GM23338 (cell line): ENCODE results near the gene NRL. TPM values are rescaled to one million over a fixed set of nuclear protein-coding genes. Genes with fewer than 3 reads are reported as not detected.

ENCODE experiments used
- ATAC-seq: fragments of 200-7000 bp; cut with Tn5 transposase; 3 replicates; pipeline ENCODE4 v1.9.1; 2020
- DNase-seq: peaks from one replicate; pipeline ENCODE4 v3.0.0-alpha.2; 2015; ENCODE audit warnings: low spot score
- H2AFZ ChIP-seq: fragments of 200-600 bp; sonication (generic); 2 replicates; pipeline ENCODE4 v1.8.0; 2016; ENCODE audit warnings: antibody characterized with exemption, mild to moderate bottlenecking, moderate library complexity
- H3F3A ChIP-seq: fragments of 200-600 bp; sonication (generic); replicated peaks from 2 replicates; pipeline ENCODE4 v1.8.0; 2017; ENCODE audit warnings: antibody characterized with exemption, mixed run types, low read depth
- H3K27ac ChIP-seq: fragments of 200-600 bp; sonication (generic); 2 replicates; pipeline ENCODE4 v1.6.1; 2016; ENCODE audit warnings: low read depth
- H3K27me3 ChIP-seq: fragments of 200-600 bp; sonication (generic); 2 replicates; pipeline ENCODE4 v1.8.0; 2016; ENCODE audit warnings: mild to moderate bottlenecking, mixed run types, moderate library complexity; ENCODE audit not compliant: insufficient read depth
- H3K36me3 ChIP-seq: fragments of 200-600 bp; sonication (generic); 2 replicates; pipeline ENCODE4 v1.8.0; 2016; ENCODE audit warnings: mild to moderate bottlenecking; ENCODE audit not compliant: insufficient read depth
- H3K4me1 ChIP-seq: fragments of 200-600 bp; sonication (generic); 2 replicates; pipeline ENCODE4 v1.8.0; 2016; ENCODE audit warnings: mild to moderate bottlenecking, moderate library complexity; ENCODE audit not compliant: insufficient read depth
- H3K4me2 ChIP-seq: fragments of 200-600 bp; sonication (generic); 2 replicates; pipeline ENCODE4 v1.7.1; 2017; ENCODE audit warnings: mixed run types
- H3K4me3 ChIP-seq: fragments of 200-600 bp; sonication (generic); 2 replicates; pipeline ENCODE4 v1.6.1; 2016; ENCODE audit warnings: mixed run types
- H3K79me2 ChIP-seq: fragments of 200-600 bp; sonication (generic); replicated peaks from 2 replicates; pipeline ENCODE4 v1.8.0; 2017; ENCODE audit warnings: mild to moderate bottlenecking; ENCODE audit not compliant: insufficient read depth
- H3K9me2 ChIP-seq: fragments of 200-600 bp; sonication (generic); 2 replicates; pipeline ENCODE4 v1.8.0; 2017; ENCODE audit not compliant: insufficient read depth
- H4K20me1 ChIP-seq: fragments of 200-600 bp; sonication (generic); replicated peaks from 2 replicates; pipeline ENCODE4 v1.8.0; 2017; ENCODE audit warnings: mild to moderate bottlenecking; ENCODE audit not compliant: insufficient read depth
- H3K27ac Mint-ChIP-seq: 2 replicates; pipeline ENCODE4 v1.8.0; 2020; ENCODE audit warnings: inconsistent platforms, mild to moderate bottlenecking, moderate library complexity, mixed read lengths
- H3K27me3 Mint-ChIP-seq: 3 replicates; pipeline ENCODE4 v1.8.0; 2022; ENCODE audit warnings: low read depth, mild to moderate bottlenecking, moderate library complexity, mixed read lengths, inconsistent platforms; ENCODE audit not compliant: insufficient read depth, poor library complexity
- H3K36me3 Mint-ChIP-seq: 3 replicates; pipeline ENCODE4 v1.8.0; 2021; ENCODE audit warnings: low read depth, mild to moderate bottlenecking, inconsistent platforms, moderate library complexity, mixed read lengths
- H3K4me1 Mint-ChIP-seq: 3 replicates; pipeline ENCODE4 v1.8.0; 2020; ENCODE audit warnings: mild to moderate bottlenecking, inconsistent platforms, mixed read lengths
- H3K4me3 Mint-ChIP-seq: 3 replicates; pipeline ENCODE4 v1.8.0; 2021; ENCODE audit warnings: moderate library complexity, mild to moderate bottlenecking, inconsistent platforms, mixed read lengths
- H3K9me3 Mint-ChIP-seq: 3 replicates; pipeline ENCODE4 v1.8.0; 2020; ENCODE audit warnings: moderate library complexity, mild to moderate bottlenecking, inconsistent platforms, mixed read lengths
- EZH2 ChIP-seq: fragments of 200-600 bp; sonication (generic); IDR thresholded peaks from one replicate; pipeline ENCODE4 v1.8.0; 2017; ENCODE audit warnings: antibody characterized with exemption, mild to moderate bottlenecking, low read depth; ENCODE audit not compliant: unreplicated experiment
- JUNB ChIP-seq: IDR thresholded peaks from one replicate; pipeline ENCODE4 v1.6.1; 2016; ENCODE audit warnings: antibody characterized with exemption; ENCODE audit not compliant: unreplicated experiment
- STAT1 ChIP-seq: IDR thresholded peaks from one replicate; pipeline ENCODE4 v1.6.1; 2016; ENCODE audit warnings: antibody characterized with exemption; ENCODE audit not compliant: unreplicated experiment
- ZNF114 ChIP-seq: fragments of 250-450 bp; sonication (Bioruptor Pico); IDR thresholded peaks from 2 replicates; pipeline ENCODE4 v1.5.0; 2020; ENCODE audit warnings: mild to moderate bottlenecking, moderate library complexity
- polyA plus RNA-seq: library from polyadenylated mRNA; unstranded; fragments of >200 nt; fragmentation: Nextera tagmentation; extraction: Ambion mirVana; gene quantifications from 2 replicates; pipeline ENCODE4 v1.2.1, GENCODE V29; 2016
- total RNA-seq: library from RNA; depleted of rRNA; stranded (reverse); fragments of >200 nt; shearing (Covaris generic); gene quantifications from 2 replicates; pipeline ENCODE4 v1.2.3, GENCODE V29; 2014
- TF ChIP-seq, protein P1 (sequence below): fragments of 250-450 bp; sonication (Bioruptor Pico); IDR thresholded peaks from 2 replicates; pipeline ENCODE4 v1.5.0; 2020; ENCODE audit warnings: mild to moderate bottlenecking, moderate library complexity

Gene NRL
- total and polyA plus RNA-seq, 2 experiments from 2014 or later = 1.8 to 2.2 TPM

DNA sequence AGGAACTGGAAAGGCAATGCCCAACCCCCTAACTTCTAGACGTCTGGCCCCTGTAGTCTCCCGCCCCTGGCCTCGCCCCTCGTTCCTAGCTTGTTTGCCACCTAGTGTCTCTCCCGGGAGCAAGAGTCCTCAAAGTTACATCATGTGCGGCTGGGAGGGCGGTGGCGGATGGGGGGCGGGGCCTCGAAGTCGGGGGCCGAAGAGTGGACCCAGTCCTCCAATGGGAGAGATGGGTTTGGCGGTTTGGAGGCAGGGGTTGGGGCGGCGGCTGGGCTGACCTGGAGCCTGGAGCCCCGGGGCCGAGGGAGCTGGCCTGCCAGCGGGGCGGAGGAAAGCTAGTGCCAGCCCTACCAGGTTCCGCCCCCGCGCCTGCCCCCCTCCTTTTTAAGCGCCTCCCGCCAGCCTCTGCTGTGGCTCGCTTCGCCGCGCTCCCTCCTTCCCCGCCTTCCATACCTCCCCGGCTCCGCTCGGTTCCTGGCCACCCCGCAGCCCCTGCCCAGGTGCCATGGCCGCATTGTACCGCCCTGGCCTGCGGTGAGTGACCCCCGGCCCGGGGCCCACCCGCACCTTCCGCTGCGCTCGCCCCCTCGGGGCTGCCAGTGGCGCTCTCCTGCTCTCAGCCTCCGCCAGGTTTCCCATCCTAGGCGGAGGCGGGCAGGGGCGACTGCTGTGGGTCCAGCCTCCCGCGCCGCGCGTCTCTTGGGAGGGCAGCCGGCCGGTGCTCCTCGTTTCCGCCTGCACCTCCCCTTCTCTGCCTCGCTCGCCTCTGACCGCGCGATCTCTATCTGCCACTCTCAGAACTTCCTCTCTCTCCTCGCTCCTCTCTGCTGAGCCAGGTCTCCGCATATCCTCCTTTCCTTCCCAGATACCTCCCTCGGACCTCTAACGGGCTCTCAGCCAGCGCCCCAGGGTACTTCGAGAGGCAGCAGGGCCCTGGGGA is 20.6 kb downstream of the NRL start, which contains the start of gene PCK2 (continued):
- TF ChIP-seq, protein P1, sequence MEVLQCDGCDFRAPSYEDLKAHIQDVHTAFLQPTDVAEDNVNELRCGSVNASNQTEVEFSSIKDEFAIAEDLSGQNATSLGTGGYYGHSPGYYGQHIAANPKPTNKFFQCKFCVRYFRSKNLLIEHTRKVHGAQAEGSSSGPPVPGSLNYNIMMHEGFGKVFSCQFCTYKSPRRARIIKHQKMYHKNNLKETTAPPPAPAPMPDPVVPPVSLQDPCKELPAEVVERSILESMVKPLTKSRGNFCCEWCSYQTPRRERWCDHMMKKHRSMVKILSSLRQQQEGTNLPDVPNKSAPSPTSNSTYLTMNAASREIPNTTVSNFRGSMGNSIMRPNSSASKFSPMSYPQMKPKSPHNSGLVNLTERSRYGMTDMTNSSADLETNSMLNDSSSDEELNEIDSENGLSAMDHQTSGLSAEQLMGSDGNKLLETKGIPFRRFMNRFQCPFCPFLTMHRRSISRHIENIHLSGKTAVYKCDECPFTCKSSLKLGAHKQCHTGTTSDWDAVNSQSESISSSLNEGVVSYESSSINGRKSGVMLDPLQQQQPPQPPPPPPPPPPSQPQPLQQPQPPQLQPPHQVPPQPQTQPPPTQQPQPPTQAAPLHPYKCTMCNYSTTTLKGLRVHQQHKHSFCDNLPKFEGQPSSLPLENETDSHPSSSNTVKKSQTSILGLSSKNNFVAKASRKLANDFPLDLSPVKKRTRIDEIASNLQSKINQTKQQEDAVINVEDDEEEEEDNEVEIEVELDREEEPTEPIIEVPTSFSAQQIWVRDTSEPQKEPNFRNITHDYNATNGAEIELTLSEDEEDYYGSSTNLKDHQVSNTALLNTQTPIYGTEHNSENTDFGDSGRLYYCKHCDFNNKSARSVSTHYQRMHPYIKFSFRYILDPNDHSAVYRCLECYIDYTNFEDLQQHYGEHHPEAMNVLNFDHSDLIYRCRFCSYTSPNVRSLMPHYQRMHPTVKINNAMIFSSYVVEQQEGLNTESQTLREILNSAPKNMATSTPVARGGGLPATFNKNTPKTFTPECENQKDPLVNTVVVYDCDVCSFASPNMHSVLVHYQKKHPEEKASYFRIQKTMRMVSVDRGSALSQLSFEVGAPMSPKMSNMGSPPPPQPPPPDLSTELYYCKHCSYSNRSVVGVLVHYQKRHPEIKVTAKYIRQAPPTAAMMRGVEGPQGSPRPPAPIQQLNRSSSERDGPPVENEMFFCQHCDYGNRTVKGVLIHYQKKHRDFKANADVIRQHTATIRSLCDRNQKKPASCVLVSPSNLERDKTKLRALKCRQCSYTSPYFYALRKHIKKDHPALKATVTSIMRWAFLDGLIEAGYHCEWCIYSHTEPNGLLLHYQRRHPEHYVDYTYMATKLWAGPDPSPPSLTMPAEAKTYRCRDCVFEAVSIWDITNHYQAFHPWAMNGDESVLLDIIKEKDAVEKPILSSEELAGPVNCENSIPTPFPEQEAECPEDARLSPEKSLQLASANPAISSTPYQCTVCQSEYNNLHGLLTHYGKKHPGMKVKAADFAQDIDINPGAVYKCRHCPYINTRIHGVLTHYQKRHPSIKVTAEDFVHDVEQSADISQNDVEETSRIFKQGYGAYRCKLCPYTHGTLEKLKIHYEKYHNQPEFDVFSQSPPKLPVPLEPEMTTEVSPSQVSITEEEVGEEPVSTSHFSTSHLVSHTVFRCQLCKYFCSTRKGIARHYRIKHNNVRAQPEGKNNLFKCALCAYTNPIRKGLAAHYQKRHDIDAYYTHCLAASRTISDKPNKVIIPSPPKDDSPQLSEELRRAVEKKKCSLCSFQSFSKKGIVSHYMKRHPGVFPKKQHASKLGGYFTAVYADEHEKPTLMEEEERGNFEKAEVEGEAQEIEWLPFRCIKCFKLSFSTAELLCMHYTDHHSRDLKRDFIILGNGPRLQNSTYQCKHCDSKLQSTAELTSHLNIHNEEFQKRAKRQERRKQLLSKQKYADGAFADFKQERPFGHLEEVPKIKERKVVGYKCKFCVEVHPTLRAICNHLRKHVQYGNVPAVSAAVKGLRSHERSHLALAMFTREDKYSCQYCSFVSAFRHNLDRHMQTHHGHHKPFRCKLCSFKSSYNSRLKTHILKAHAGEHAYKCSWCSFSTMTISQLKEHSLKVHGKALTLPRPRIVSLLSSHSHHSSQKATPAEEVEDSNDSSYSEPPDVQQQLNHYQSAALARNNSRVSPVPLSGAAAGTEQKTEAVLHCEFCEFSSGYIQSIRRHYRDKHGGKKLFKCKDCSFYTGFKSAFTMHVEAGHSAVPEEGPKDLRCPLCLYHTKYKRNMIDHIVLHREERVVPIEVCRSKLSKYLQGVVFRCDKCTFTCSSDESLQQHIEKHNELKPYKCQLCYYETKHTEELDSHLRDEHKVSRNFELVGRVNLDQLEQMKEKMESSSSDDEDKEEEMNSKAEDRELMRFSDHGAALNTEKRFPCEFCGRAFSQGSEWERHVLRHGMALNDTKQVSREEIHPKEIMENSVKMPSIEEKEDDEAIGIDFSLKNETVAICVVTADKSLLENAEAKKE (CRISPR knock-in tag) = no peak
- TF ChIP-seq ZNF114 = no peak

DNA sequence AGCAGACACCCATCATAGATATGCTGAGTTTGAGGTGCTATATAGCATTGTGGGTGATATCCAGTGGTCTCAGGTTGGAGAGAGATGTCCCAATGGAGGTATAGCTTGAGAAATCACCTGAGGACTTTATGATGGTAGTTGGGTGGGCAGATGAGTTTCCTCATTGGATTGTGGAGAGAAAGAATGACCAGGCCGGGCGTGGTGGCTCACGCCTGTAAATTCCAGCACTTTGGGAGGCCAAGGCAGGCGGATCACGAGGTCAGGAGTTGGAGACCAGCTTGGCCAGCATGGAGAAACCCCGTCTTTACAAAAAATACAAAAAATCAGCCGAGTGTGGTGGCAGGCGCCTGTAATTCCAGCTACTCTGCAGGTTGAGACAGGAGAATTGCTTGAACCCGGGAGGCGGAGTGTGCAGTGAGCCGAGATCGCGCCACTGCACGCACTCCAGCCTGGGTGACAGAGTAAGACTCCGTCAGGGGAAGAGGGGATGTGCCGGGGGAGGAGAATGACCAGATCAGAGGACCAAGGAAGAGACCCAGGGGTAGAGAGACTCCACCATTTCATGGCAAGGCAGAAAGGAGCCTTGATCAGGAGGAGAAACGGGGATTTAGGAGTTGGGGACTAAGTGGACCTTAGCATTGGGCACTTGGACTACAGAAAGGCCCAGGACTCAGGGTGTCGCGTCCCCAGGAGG is 21.4 kb downstream of the NRL start:
- H3K27ac Mint-ChIP-seq = peak overlapping the region; percentile 100
- H3K4me3 ChIP-seq = peak overlapping the region; percentile 47
- TF ChIP-seq STAT1 = no peak
- TF ChIP-seq JUNB = no peak
- TF ChIP-seq, protein P1 (CRISPR knock-in tag) = no peak
- TF ChIP-seq EZH2 = no peak

More for the DNA sequence above, 21.4 kb downstream of the NRL start:
- Mint-ChIP-seq H3K27me3 (peaks cover 24% of the 10 kb centered on the region), H3K9me3 (peaks cover 3% of the 10 kb centered on the region; the same call in 2 of the 3 replicates), H3K4me1 (peaks cover 38% of the 10 kb centered on the region), H3K36me3 (peaks cover 44% of the 10 kb centered on the region), H3K4me3 (peak overlapping the region; percentile 66)
- Histone ChIP-seq H3K79me2 (peaks cover 22% of the 10 kb centered on the region), H3K4me1 (peaks cover 18% of the 10 kb centered on the region), H2AFZ (no peak overlapping the region; the same call in 1 of the 2 replicates), H4K20me1 (peaks cover 5% of the 10 kb centered on the region; the same call in 1 of the 2 replicates), H3K4me2 (peak overlapping the region; percentile 73), H3K27ac (peak overlapping the region; percentile 99), H3K9me2 (peaks cover 8% of the 10 kb centered on the region), H3F3A (peaks cover 15% of the 10 kb centered on the region), H3K36me3 (no peaks in the 10 kb centered on the region), H3K27me3 (no peaks in the 10 kb centered on the region)
- no peak for ATAC-seq
- no peak for DNase-seq
